ENCODE results near the gene NCOA3.

The NCOA3 gene

GRCh38 chr20:47661714-47662113 lies 160.0 kb downstream of the NCOA3 start:
- 0 out of 2 replicates have a peak, but pooled peaks cover 2% of the 10 kb centered on the region for H4K20me1 ChIP-seq (ENCODE audit: insufficient read depth, low read length)
- H3K79me2 ChIP-seq (ENCODE audit: insufficient read depth, low read length): no peaks in the 10 kb centered on the region
- H3K4me2 ChIP-seq (ENCODE audit: low read length): no peak overlapping the region
- peaks cover 79% of the 10 kb centered on the region for H3K36me3 ChIP-seq (ENCODE audit: insufficient read depth, low read length)
- no peak overlapping the region for H3K9ac ChIP-seq (ENCODE audit: low read length)
- H3K9me2 ChIP-seq (ENCODE audit: low read depth, low read length): no peaks in the 10 kb centered on the region
- H3K27ac ChIP-seq (ENCODE audit: low read depth, low read length, poor library complexity, severe bottlenecking): no peak overlapping the region
- 0 out of 2 replicates have a peak, but pooled peaks cover 2% of the 10 kb centered on the region for H3F3A ChIP-seq (ENCODE audit: insufficient read depth, low read length)
- no peaks in the 10 kb centered on the region for H3K27me3 ChIP-seq (ENCODE audit: insufficient read depth, low read length)
- H2AFZ ChIP-seq (ENCODE audit: low read length): no peak overlapping the region
- H3K9me3 ChIP-seq (ENCODE audit: low read length): no peaks in the 10 kb centered on the region
- H3K4me3 ChIP-seq (ENCODE audit: low read depth, low read length, poor library complexity, severe bottlenecking): no peak overlapping the region
- no peak for TF ChIP-seq EZH2 (IDR thresholded peaks at IDR 0.05; ENCODE audit: borderline replicate concordance, low read length)
- TF ChIP-seq, protein P1, sequence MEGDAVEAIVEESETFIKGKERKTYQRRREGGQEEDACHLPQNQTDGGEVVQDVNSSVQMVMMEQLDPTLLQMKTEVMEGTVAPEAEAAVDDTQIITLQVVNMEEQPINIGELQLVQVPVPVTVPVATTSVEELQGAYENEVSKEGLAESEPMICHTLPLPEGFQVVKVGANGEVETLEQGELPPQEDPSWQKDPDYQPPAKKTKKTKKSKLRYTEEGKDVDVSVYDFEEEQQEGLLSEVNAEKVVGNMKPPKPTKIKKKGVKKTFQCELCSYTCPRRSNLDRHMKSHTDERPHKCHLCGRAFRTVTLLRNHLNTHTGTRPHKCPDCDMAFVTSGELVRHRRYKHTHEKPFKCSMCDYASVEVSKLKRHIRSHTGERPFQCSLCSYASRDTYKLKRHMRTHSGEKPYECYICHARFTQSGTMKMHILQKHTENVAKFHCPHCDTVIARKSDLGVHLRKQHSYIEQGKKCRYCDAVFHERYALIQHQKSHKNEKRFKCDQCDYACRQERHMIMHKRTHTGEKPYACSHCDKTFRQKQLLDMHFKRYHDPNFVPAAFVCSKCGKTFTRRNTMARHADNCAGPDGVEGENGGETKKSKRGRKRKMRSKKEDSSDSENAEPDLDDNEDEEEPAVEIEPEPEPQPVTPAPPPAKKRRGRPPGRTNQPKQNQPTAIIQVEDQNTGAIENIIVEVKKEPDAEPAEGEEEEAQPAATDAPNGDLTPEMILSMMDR (IDR thresholded peaks at IDR 0.05; ENCODE audit: low read length): no peak
- peaks cover 27% of the 10 kb centered on the region for H3K4me1 ChIP-seq (ENCODE audit: insufficient read depth, low read length, severe bottlenecking)

GRCh38 chr20:47662483-47663353 lies 161.0 kb downstream of the NCOA3 start:
- peaks cover 35% of the 10 kb centered on the region for H3K4me1 ChIP-seq (ENCODE audit: insufficient read depth, low read length, severe bottlenecking)
- no peak overlapping the region for H3K4me3 ChIP-seq (ENCODE audit: low read depth, low read length, poor library complexity, severe bottlenecking)
- H2AFZ ChIP-seq (ENCODE audit: low read length): no peak overlapping the region
- no peak overlapping the region for H3K9ac ChIP-seq (ENCODE audit: low read length)
- H3K79me2 ChIP-seq (ENCODE audit: insufficient read depth, low read length): no peaks in the 10 kb centered on the region
- no peaks in the 10 kb centered on the region for H3K9me3 ChIP-seq (ENCODE audit: low read length)
- H3K27me3 ChIP-seq (ENCODE audit: insufficient read depth, low read length): no peaks in the 10 kb centered on the region
- peak overlapping the region; percentile 5 for H3K27ac ChIP-seq (ENCODE audit: low read depth, low read length, poor library complexity, severe bottlenecking)
- no peak overlapping the region for H3K4me2 ChIP-seq (ENCODE audit: low read length)
- H3F3A ChIP-seq (ENCODE audit: insufficient read depth, low read length): 0 out of 2 replicates have a peak, but pooled peaks cover 2% of the 10 kb centered on the region
- H3K9me2 ChIP-seq (ENCODE audit: low read depth, low read length): no peaks in the 10 kb centered on the region
- H3K36me3 ChIP-seq (ENCODE audit: insufficient read depth, low read length): peaks cover 69% of the 10 kb centered on the region
- TF ChIP-seq, protein P1 (IDR thresholded peaks at IDR 0.05; ENCODE audit: low read length): no peak
- H4K20me1 ChIP-seq (ENCODE audit: insufficient read depth, low read length): no peaks in the 10 kb centered on the region

- Histone ChIP-seq H3K4me2 (ENCODE audit: low read length) (no peak overlapping the region), H3K36me3 (ENCODE audit: insufficient read depth, low read length) (peaks cover 61% of the 10 kb centered on the region), H3K4me3 (ENCODE audit: low read depth, low read length, poor library complexity, severe bottlenecking) (no peak overlapping the region), H3K27ac (ENCODE audit: low read depth, low read length, poor library complexity, severe bottlenecking) (no peak overlapping the region), H3K9me2 (ENCODE audit: low read depth, low read length) (no peaks in the 10 kb centered on the region), H3K9me3 (ENCODE audit: low read length) (no peaks in the 10 kb centered on the region), H2AFZ (ENCODE audit: low read length) (no peak overlapping the region), H3K4me1 (ENCODE audit: insufficient read depth, low read length, severe bottlenecking) (peaks cover 40% of the 10 kb centered on the region), H3F3A (ENCODE audit: insufficient read depth, low read length) (0 out of 2 replicates have a peak, but pooled peaks cover 2% of the 10 kb centered on the region), H3K9ac (ENCODE audit: low read length) (no peak overlapping the region), H3K27me3 (ENCODE audit: insufficient read depth, low read length) (no peaks in the 10 kb centered on the region), H3K79me2 (ENCODE audit: insufficient read depth, low read length) (no peaks in the 10 kb centered on the region), H4K20me1 (ENCODE audit: insufficient read depth, low read length) (no peaks in the 10 kb centered on the region)
- TF ChIP-seq, protein P1 (IDR thresholded peaks at IDR 0.05; ENCODE audit: low read length): peak; percentile 92
- no peak for TF ChIP-seq EZH2 (IDR thresholded peaks at IDR 0.05; ENCODE audit: borderline replicate concordance, low read length)
Measured at GRCh38 chr20:47663354-47664067, 161.8 kb downstream of the NCOA3 start.

All from OCI-LY1 (cell line).